T-helper 22 cell (primary cell): ENCODE results near the gene WDR3.
"Not testable (repeated sequence)": the region's sequence is repeated elsewhere in the genome, so short reads cannot be mapped to it uniquely, and the experiment has no call there.

Source experiments
- DNase-seq: peaks from one replicate; pipeline ENCODE4 v3.0.0-alpha.2; 2020; ENCODE audit warnings: low read depth

Gene WDR3

GRCh38 chr1:117929343-117930172, at the start of gene WDR3, which contains the start of gene GDAP2:
Gene WDR3, plus strand, starts transcription at chr1:117929739. Its CDS starts 3,581 bp downstream, at chr1:117933320.
Gene GDAP2, minus strand, starts transcription at chr1:117929621. Its CDS starts 9,264 bp downstream, at chr1:117920357.
- DNase-seq: peak; percentile 96

GRCh38 chr1:117883616-117884015, 45.9 kb upstream of the WDR3 start:
- no peak for DNase-seq

GRCh38 chr1:117886101-117886795, 43.3 kb upstream of the WDR3 start:
- no peak for DNase-seq

GRCh38 chr1:117890452-117890851, 39.1 kb upstream of the WDR3 start:
- no peak for DNase-seq

GRCh38 chr1:117892512-117892911, 37.0 kb upstream of the WDR3 start:
- no peak for DNase-seq

- DNase-seq: no peak
These were observed 35.5 kb upstream of the WDR3 start for GRCh38 chr1:117894078-117894477.

- DNase-seq: peak; percentile 1
These were observed 33.9 kb upstream of the WDR3 start for GRCh38 chr1:117895482-117896114.

- no peak for DNase-seq
These were observed 32.0 kb upstream of the WDR3 start for GRCh38 chr1:117897551-117897950.

- DNase-seq: no peak
These were observed 29.7 kb upstream of the WDR3 start for GRCh38 chr1:117899801-117900200.

- no peak for DNase-seq
These were observed 26.6 kb upstream of the WDR3 start for GRCh38 chr1:117902944-117903343.

- DNase-seq: no peak
These were observed 25.1 kb upstream of the WDR3 start for GRCh38 chr1:117904485-117904884.

- DNase-seq: no peak
These were observed 24.5 kb upstream of the WDR3 start for GRCh38 chr1:117905019-117905418.

- no peak for DNase-seq
These were observed 18.5 kb upstream of the WDR3 start for GRCh38 chr1:117911051-117911450.

GRCh38 chr1:117919376-117919775, 10.2 kb upstream of the WDR3 start:
- DNase-seq: no peak

GRCh38 chr1:117921991-117922390, 7.5 kb upstream of the WDR3 start:
- no peak for DNase-seq

- DNase-seq: not testable (repeated sequence)
These were observed 6.8 kb upstream of the WDR3 start for GRCh38 chr1:117922717-117923116.

GRCh38 chr1:117925981-117926380, 3.6 kb upstream of the WDR3 start:
- no peak for DNase-seq

- DNase-seq: peak; percentile 37
These were observed 627 bp upstream of the WDR3 start for GRCh38 chr1:117928881-117929342.

- no peak for DNase-seq
These were observed 571 bp downstream of the WDR3 start for GRCh38 chr1:117930173-117930447.

GRCh38 chr1:117930484-117930883, 945 bp downstream of the WDR3 start:
- DNase-seq: no peak

GRCh38 chr1:117932576-117932975, 3.0 kb downstream of the WDR3 start:
- no peak for DNase-seq

- DNase-seq: no peak
These were observed 4.2 kb downstream of the WDR3 start for GRCh38 chr1:117933769-117934168.

GRCh38 chr1:117942293-117942692, 12.8 kb downstream of the WDR3 start:
- no peak for DNase-seq
